Omental fat pad (tissue), 4 donors: ENCODE results near the gene DCHS1. TPM values are rescaled to one million over a fixed set of nuclear protein-coding genes. Genes with fewer than 3 reads are reported as not detected.

ENCODE experiments used
- ATAC-seq: fragments of 150-250 bp; one replicate; pipeline ENCODE4 v1.9.1; 2016; ENCODE audit warnings: mild to moderate bottlenecking, moderate library complexity; ENCODE audit not compliant: low FRiP score
- DNase-seq: peaks from one replicate; pipeline ENCODE4 v3.0.0-alpha.2; 2019; ENCODE audit warnings: low spot score
- CTCF ChIP-seq, 3 donors: fragments of 450-650 bp; IDR thresholded peaks; one replicate each; pipeline ENCODE4 v1.5.1; 2016 to 2017; ENCODE audit warnings: antibody characterized with exemption in 3 of 3, mild to moderate bottlenecking in 3 of 3, moderate library complexity in 2 of 3
- total RNA-seq, 4 donors: library from RNA; depleted of rRNA; stranded (reverse); fragments of >200 nt; gene quantifications; one replicate each; pipeline ENCODE4 v1.1.0, GENCODE V29; 2016

Gene DCHS1
- total RNA-seq, 4 donors from 2014 or later: 12.6 to 26.3 (median 19.4) TPM

GRCh38 chr11:6604081-6604626 is 51.5 kb downstream of the DCHS1 start:
- peak; percentile 58 for ATAC-seq
- no peak for DNase-seq

GRCh38 chr11:6603287-6604080 is 52.1 kb downstream of the DCHS1 start, which contains the start of the genes ILK and RRP8:
Gene ILK (plus strand): TSS chr11:6603774. CDS start chr11:6604272, 498 bp downstream.
Gene RRP8 (minus strand): TSS chr11:6603616. CDS start chr11:6603502, 114 bp downstream.
- peak; percentile 92 for ATAC-seq
- no peak for TF ChIP-seq CTCF (IDR thresholded peaks at IDR 0.05)
- DNase-seq: peak; percentile 59

More at GRCh38 chr11:6604081-6604626, 51.5 kb downstream of the DCHS1 start:
- no peak for TF ChIP-seq CTCF (IDR thresholded peaks at IDR 0.05)

- no peak for ATAC-seq
- DNase-seq: no peak
- TF ChIP-seq CTCF (IDR thresholded peaks at IDR 0.05): no peak
Measured at GRCh38 chr11:6602096-6602940, 53.3 kb downstream of the DCHS1 start.

- no peak for DNase-seq
- no peak for TF ChIP-seq CTCF (IDR thresholded peaks at IDR 0.05)
- no peak for ATAC-seq
Measured at GRCh38 chr11:6601041-6601461, 54.6 kb downstream of the DCHS1 start.

- no peak for TF ChIP-seq CTCF (IDR thresholded peaks at IDR 0.05)
- DNase-seq (no peak), ATAC-seq (no peak)
Measured at GRCh38 chr11:6599881-6600390, 55.7 kb downstream of the DCHS1 start.

GRCh38 chr11:6599449-6599848 is 56.2 kb downstream of the DCHS1 start:
- DNase-seq (no peak), ATAC-seq (no peak)

More at GRCh38 chr11:6599449-6599848, 56.2 kb downstream of the DCHS1 start:
- no peak for TF ChIP-seq CTCF (IDR thresholded peaks at IDR 0.05)
